Kidney (tissue), 14 donors: Measurements from ENCODE around the gene SIDT1. TPM values are rescaled to one million over a fixed set of nuclear protein-coding genes. Genes with fewer than 3 reads are reported as not detected.
A peak's percentile ranks its signal among the peaks of the same experiment; 100 is the strongest.

Experiments used
- DNase-seq, 5 donors: peaks; one replicate each; pipeline ENCODE4 v3.0.0-alpha.2; 2013 to 2020
- FAIRE-seq: peaks from 2 replicates; lab custom pipeline; 2012; peaks lifted over from hg19 to GRCh38; lab: Jason Lieb, UNC
- H3K27ac ChIP-seq, 2 donors: one replicate each; pipeline ENCODE4 v1.7.0; 2013; ENCODE audit warnings: low read depth in 2 of 2, low read length in 2 of 2, inconsistent platforms in 1 of 2
- H3K27me3 ChIP-seq: one replicate; pipeline ENCODE4 v1.7.1; 2013; ENCODE audit warnings: low read length, inconsistent platforms; ENCODE audit not compliant: control insufficient read depth, insufficient read depth
- H3K36me3 ChIP-seq, 3 donors: one replicate each; pipeline versions ENCODE4 v1.7.0 to v1.7.1; 2013; ENCODE audit warnings: low read length in 3 of 3, control low read depth in 1 of 3, inconsistent platforms in 1 of 3; ENCODE audit not compliant: insufficient read depth in 3 of 3, control insufficient read depth in 2 of 3
- H3K4me1 ChIP-seq, 3 donors: one replicate each; pipeline versions ENCODE4 v1.7.0 to v1.7.1; 2013; ENCODE audit warnings: low read length in 3 of 3, inconsistent platforms in 1 of 3, low read depth in 1 of 3; ENCODE audit not compliant: control insufficient read depth in 2 of 3, insufficient read depth in 2 of 3
- H3K4me3 ChIP-seq, 3 donors: one replicate each; pipeline versions ENCODE4 v1.7.0 to v1.8.1; 2013; ENCODE audit warnings: low read length in 3 of 3, control low read depth in 1 of 3, inconsistent platforms in 1 of 3
- H3K9ac ChIP-seq, 3 donors: one replicate each; pipeline versions ENCODE4 v1.7.0 to v1.7.1; 2013; ENCODE audit warnings: low read length in 3 of 3, control low read depth in 1 of 3, inconsistent platforms in 1 of 3
- H3K9me3 ChIP-seq, 3 donors: one replicate each; pipeline versions ENCODE4 v1.7.0 to v1.7.1; 2013; ENCODE audit warnings: low read length in 3 of 3, control low read depth in 1 of 3, inconsistent platforms in 1 of 3; ENCODE audit not compliant: control insufficient read depth in 2 of 3, insufficient read depth in 1 of 3
- intact Hi-C: fragments of 100-400 bp; cut with DNase I; formaldehyde crosslinking; loops from one replicate; pipeline ENCODE4 v1.11.1; 2022
- polyA plus RNA-seq: library from polyadenylated mRNA; stranded (reverse); fragments of 350-450 nt; fragmentation: Illumina TruSeq; extraction: RNeasy Lipid Tissue Mini Kit (QIAGEN cat#74804); gene quantifications from one replicate; pipeline ENCODE4 v1.2.3, GENCODE V29; 2014; ENCODE audit warnings: low read depth, low replicate concordance; ENCODE audit not compliant: insufficient read depth
- total RNA-seq: library from RNA; stranded (reverse); fragmentation: NEBNext Ultra II Directional; extraction: Animal tissue kit (Norgen Biotek cat#: 25700); gene quantifications from one replicate; pipeline ENCODE4 v1.2.1, GENCODE V29; 2021
- TF ChIP-seq, protein P1 (sequence below): IDR thresholded peaks from 3 replicates; pipeline ENCODE4 v1.5.1; 2012; ENCODE audit warnings: mild to moderate bottlenecking, moderate library complexity, borderline replicate concordance; ENCODE audit not compliant: insufficient read depth; ENCODE audit errors: extremely low read depth
- donor health status: control.
- donor health status: control.
- donor health status: control.
- donor health status: control.
- donor health status: control.
- donor health status: DM: yes; HTN: yes; CAD: no.
- donor health status: Normal renal cell carcinoma (clear cell type).

SIDT1 gene
- total and polyA plus RNA-seq, 2 donors from 2014 or later, result 0.92 to 4.9 TPM

DNA sequence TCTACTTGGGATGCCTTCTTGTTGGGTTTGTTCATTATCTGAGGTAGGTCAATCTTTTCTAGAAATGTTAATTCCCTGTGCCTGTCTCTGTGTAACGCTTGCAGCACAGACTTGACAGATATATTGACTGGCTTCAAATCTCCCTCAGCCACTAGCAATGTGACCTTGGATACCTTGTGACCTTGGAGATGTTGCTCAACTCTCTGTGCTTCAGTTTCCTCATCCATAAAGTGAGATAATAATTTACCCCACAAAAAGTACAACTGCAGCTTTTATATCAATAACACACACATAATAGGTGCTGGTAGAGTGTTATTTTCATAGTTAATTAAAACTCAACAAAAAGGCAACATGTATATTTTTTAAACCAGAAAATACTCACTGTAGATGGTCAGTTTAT lies 52.9 kb downstream of the SIDT1 start:
- Histone ChIP-seq H3K4me3 (no peak overlapping the region), H3K27ac (no peak overlapping the region), H3K9me3 (no peaks in the 10 kb centered on the region), H3K36me3 (no peaks in the 10 kb centered on the region), H3K27me3 (no peaks in the 10 kb centered on the region), H3K4me1 (no peaks in the 10 kb centered on the region), H3K9ac (no peak overlapping the region)
- DNase-seq, result no peak
- FAIRE-seq, result no peak
- intact Hi-C loops, result no loop called here
- TF ChIP-seq, protein P1, sequence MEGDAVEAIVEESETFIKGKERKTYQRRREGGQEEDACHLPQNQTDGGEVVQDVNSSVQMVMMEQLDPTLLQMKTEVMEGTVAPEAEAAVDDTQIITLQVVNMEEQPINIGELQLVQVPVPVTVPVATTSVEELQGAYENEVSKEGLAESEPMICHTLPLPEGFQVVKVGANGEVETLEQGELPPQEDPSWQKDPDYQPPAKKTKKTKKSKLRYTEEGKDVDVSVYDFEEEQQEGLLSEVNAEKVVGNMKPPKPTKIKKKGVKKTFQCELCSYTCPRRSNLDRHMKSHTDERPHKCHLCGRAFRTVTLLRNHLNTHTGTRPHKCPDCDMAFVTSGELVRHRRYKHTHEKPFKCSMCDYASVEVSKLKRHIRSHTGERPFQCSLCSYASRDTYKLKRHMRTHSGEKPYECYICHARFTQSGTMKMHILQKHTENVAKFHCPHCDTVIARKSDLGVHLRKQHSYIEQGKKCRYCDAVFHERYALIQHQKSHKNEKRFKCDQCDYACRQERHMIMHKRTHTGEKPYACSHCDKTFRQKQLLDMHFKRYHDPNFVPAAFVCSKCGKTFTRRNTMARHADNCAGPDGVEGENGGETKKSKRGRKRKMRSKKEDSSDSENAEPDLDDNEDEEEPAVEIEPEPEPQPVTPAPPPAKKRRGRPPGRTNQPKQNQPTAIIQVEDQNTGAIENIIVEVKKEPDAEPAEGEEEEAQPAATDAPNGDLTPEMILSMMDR, result no peak

GRCh38 chr3:113585720-113586119 lies 53.4 kb downstream of the SIDT1 start:
- no peaks in the 10 kb centered on the region for H3K27me3 ChIP-seq
- peak in 1 of 5 donors; percentile 39 for DNase-seq
- H3K4me1 ChIP-seq, result no peaks in the 10 kb centered on the region
- intact Hi-C loops, result no loop called here
- no peak overlapping the region for H3K27ac ChIP-seq
- no peak for FAIRE-seq
- H3K36me3 ChIP-seq, result no peaks in the 10 kb centered on the region
- H3K9me3 ChIP-seq, result no peaks in the 10 kb centered on the region
- H3K4me3 ChIP-seq, result no peak overlapping the region
- TF ChIP-seq, protein P1, result no peak
- no peak overlapping the region for H3K9ac ChIP-seq

DNA sequence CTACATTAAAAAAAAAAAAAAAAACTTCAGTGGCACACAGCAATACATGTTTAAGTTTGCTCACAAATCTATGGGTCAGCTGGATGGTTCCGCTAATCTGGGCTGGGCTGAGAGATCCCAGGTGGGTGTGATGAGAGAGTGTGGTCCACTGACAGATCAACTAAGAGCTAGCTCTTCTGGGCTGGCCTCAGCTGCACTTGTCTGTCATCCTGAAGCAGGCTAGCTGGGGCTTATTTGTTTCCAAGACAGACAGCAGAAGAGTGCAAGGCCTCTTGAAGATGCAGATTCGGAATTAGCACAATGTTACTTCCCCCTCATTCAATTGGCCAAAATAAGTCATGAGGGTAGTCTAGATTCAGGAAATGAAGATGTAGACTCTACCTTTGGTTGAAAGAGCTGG lies 56.5 kb downstream of the SIDT1 start:
- H3K36me3 ChIP-seq, result no peaks in the 10 kb centered on the region
- FAIRE-seq (no peak), DNase-seq (no peak)
- no peak overlapping the region for H3K9ac ChIP-seq
- no peaks in the 10 kb centered on the region for H3K4me1 ChIP-seq
- intact Hi-C loops, result no loop called here
- TF ChIP-seq, protein P1, result no peak
- no peaks in the 10 kb centered on the region for H3K27me3 ChIP-seq
- no peak overlapping the region for H3K27ac ChIP-seq
- H3K9me3 ChIP-seq, result no peaks in the 10 kb centered on the region
- H3K4me3 ChIP-seq, result no peak overlapping the region

DNA sequence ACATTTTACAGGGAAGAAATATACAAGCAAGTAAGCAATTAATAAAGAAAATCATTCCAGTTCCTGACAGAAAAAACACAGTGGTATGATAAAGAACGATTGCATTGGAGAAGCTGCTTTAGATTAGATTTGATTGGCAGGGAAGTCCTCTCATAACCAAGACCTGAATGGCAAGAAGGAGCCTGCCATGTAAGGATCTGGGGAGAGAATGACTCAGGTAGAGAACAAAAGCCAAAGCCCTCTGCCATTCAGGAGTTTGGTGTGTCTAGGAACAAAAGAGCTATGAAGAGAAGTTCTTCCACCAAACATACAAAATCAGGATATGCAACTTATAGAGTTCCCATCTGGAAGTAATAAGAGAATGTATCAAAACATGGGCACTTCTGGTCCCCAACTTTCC lies 57.6 kb downstream of the SIDT1 start:
- no peak for DNase-seq
- intact Hi-C loops, result no loop called here
- H3K4me3 ChIP-seq, result no peak overlapping the region
- H3K9ac ChIP-seq, result no peak overlapping the region
- no peaks in the 10 kb centered on the region for H3K4me1 ChIP-seq
- no peak overlapping the region for H3K27ac ChIP-seq
- TF ChIP-seq, protein P1, result no peak
- FAIRE-seq, result no peak
- H3K27me3 ChIP-seq, result no peaks in the 10 kb centered on the region
- no peaks in the 10 kb centered on the region for H3K36me3 ChIP-seq
- no peaks in the 10 kb centered on the region for H3K9me3 ChIP-seq
